RWPE1 (cell line): ENCODE results near the gene IQGAP3.
"Not testable (repeated sequence)": the region's sequence is repeated elsewhere in the genome, so short reads cannot be mapped to it uniquely, and the experiment has no call there.

Experiments used
- CTCF ChIA-PET: fragments of 350-600 bp; sonication (Branson Sonifier 250); formaldehyde crosslinking; extraction: SDS; loops from one replicate; lab custom pipeline; 2021; lab: Yijun Ruan, JAX
- POLR2A ChIA-PET: fragments of 400-600 bp; formaldehyde crosslinking; extraction: SDS; loops from one replicate; lab custom pipeline; 2020; ENCODE audit warnings: antibody characterized with exemption; ENCODE audit not compliant: low non-redundant PET; lab: Yijun Ruan, JAX
- DNase-seq: peaks from one replicate; pipeline ENCODE4 v3.0.0; 2012; ENCODE audit warnings: low spot score
- H3K27ac ChIP-seq: fragments of 450-650 bp; 2 replicates; pipeline ENCODE4 v1.5.1; 2017
- TF ChIP-seq, protein P1 (sequence below): fragments of 450-650 bp; conservative IDR thresholded peaks from 2 replicates; pipeline ENCODE4 v1.5.1; 2017; ENCODE audit warnings: low read depth, mild to moderate bottlenecking

IQGAP3 gene

DNA sequence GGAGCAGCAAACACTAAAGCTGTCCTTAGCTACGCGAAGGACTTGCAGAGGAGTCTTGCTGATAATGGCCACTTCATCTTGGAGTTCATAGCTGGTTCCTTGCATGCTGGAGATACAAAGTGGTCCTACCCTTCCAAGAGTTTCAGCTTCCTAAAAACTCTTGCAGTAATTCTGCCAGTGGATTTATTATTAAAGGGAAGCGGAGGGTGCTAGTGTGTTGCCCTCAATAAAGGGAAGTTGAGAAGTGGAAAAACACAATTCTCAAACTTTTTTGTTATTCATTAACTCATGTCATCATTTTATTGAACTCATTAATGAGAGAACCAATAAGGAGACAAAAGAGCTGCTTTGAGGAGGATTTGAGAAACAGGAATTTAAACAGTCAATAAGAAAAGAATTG is 40.3 kb upstream of the IQGAP3 start:
- TF ChIP-seq, protein P1, sequence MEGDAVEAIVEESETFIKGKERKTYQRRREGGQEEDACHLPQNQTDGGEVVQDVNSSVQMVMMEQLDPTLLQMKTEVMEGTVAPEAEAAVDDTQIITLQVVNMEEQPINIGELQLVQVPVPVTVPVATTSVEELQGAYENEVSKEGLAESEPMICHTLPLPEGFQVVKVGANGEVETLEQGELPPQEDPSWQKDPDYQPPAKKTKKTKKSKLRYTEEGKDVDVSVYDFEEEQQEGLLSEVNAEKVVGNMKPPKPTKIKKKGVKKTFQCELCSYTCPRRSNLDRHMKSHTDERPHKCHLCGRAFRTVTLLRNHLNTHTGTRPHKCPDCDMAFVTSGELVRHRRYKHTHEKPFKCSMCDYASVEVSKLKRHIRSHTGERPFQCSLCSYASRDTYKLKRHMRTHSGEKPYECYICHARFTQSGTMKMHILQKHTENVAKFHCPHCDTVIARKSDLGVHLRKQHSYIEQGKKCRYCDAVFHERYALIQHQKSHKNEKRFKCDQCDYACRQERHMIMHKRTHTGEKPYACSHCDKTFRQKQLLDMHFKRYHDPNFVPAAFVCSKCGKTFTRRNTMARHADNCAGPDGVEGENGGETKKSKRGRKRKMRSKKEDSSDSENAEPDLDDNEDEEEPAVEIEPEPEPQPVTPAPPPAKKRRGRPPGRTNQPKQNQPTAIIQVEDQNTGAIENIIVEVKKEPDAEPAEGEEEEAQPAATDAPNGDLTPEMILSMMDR: no peak
- no peak for DNase-seq
- ChIA-PET POLR2A (no interaction called here), CTCF (interaction anchor here (1.3 kb wide), 1 partner anchor 66 kb away, joined by 3 read pairs; no protein-coding TSS in a partner anchor)
- H3K27ac ChIP-seq: no peak overlapping the region

DNA sequence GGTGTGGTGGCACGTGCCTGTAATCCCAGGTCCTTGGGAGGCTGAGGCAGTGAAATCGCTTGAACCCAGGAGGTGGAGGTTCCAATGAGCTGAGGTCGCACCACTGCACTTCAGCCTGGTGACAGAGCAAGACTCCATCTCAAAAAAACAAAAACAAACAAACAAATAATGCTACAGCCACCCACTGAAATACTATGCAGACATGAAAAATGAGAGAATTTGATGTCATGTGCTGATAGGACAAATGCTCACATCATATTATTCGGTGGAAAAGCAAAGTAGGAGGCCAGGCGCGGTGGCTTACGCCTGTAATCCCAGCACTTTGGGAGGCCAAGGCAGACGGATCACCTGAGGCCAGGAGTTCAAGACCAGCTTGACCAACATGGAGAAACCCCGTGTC is 37.7 kb upstream of the IQGAP3 start:
- H3K27ac ChIP-seq, POLR2A ChIA-PET: not testable (repeated sequence)

DNA sequence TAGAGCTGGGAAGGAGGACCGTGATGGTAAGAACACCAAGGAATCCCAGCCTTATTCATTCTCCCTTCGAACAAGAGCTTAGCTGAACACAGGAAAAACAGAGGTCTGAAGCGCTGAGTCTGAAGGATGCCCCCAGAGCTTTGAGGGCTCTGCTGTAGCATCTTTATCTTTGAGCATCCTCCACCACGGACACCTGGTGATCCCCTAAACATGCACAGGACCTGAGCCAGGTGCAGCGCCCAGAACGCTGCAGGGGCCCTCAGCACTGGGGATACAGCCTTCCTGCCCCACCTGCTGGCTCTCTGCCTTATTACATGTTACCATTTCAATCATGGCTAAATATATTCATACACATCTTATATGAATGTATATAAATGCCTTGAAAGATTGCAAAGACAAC is 36.6 kb upstream of the IQGAP3 start:
- DNase-seq: peak; percentile 58
- no peak overlapping the region for H3K27ac ChIP-seq
- TF ChIP-seq, protein P1: peak; percentile 71
- CTCF ChIA-PET: interaction anchor here (0.6 to 1.8 kb wide), 11 partner anchors 8 to 223 kb away, joined by 3 to 11 read pairs (median 4); partner anchors contain the start of gene NAXE
- POLR2A ChIA-PET: no interaction called here

More for the DNA sequence above, 37.7 kb upstream of the IQGAP3 start:
- CTCF ChIA-PET, DNase-seq: not testable (repeated sequence)

DNA sequence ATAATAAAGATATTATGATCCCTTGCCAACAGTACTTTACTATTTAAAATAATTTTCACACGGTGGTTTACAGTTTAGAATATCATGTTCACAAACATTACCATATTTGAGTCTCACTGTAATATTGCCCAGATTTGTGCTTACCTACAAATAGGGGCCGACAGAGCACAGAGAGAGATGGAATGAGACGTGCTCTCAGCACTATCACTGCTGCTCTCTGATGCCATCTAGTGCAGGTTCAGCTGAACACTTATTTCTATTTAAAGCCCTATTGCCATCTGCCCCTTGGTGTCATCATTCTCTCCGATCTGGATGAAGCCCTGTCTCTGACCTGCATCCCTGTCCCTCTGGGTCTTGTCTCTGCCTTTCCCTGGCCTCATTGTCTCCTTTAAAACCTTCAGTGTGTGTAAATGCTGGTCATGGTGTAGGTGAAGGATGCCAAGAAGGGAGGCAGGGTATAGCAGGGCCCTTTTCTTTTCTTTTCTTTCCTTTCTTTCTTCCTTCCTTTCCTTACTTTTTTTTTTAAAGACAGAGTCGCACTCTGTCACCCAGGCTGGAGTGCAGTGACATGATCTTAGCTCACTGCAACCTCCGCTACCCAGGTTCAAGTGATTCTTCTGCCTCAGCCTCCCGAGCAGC is 35.8 kb upstream of the IQGAP3 start:
- TF ChIP-seq, protein P1: peak; percentile 87
- ChIA-PET POLR2A (interaction anchor here (0.6 kb wide), 1 partner anchor 17 kb away, joined by 3 read pairs; the partner anchor contains the start of gene NAXE), CTCF (interaction anchor here (0.6 to 1.8 kb wide), 18 partner anchors 9 to 223 kb away, joined by 3 to 11 read pairs (median 4); partner anchors contain the start of gene NAXE)
- no peak overlapping the region for H3K27ac ChIP-seq
- DNase-seq: peak; percentile 57

DNA sequence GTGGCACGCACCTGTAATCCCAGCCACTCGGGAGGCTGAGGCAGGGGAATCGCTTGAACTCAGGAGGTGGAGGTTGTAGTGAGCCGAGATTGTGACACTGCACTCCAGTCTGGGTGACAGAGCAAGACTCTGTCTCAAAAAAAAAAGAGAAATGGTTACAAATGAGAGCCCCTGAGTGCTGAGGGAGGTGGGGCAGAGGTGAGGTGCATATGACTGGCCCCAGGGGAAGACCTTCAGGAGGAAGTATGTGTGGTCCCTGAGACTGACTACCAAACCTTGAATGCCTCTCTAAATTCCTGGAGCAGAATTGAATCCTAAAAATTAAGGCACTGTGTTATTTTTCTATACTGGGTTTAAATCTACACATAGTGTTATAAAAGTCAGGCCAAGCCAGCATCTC is 35.0 kb upstream of the IQGAP3 start:
- CTCF ChIA-PET, POLR2A ChIA-PET, H3K27ac ChIP-seq, DNase-seq: not testable (repeated sequence)

DNA sequence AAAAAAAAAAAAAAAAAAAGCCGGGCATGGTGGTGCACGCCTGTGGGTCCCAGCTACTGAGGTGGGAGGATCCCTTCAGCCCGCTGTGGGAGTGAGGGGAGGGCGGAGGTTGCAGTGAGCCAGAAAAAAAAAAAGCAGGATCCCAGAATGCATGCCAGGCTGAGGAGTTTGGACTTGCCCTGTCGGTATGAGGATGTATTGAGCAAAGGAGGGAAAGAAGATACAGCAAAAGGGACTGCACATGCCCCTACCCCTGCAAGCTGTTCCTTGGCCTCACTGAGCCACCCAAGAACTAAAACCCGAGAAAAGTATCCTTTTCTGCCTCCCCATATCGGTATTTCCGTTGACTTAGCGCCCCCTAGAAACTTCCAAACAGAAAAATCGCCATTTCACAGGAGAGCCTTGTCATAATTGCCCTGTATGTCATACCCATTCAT is 30.2 kb upstream of the IQGAP3 start:
- ChIA-PET CTCF (interaction anchor here (0.5 to 1.1 kb wide), 2 partner anchors 100 to 797 kb away, joined by 3 read pairs; no protein-coding TSS in a partner anchor), POLR2A (interaction anchor here (0.6 to 0.9 kb wide), 2 partner anchors 11 to 1380 kb away, joined by 8 read pairs; partner anchors contain the start of gene NAXE)
- peak; percentile 62 for DNase-seq
- TF ChIP-seq, protein P1: peak; percentile 31
- H3K27ac ChIP-seq: peak overlapping the region; percentile 87

DNA sequence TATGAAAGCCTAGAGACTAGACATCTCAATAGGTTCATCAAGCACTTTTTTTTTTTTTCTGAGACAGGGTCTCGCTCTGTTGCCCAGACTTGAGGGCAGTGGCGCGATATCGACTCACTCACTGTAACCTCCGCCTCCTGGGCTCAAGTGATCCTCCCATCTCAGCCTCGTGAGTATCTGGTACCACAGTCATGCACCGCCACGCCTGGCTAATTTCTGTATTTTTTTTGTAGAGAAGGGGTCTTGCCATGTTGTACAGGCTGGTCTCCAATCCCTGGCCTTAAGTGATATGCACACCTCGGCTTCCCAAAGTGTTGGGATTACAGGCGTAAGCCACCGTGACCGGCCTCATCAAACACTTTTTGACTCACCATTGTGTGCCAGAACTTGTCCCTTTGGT is 29.5 kb upstream of the IQGAP3 start:
- TF ChIP-seq, protein P1: no peak
- ChIA-PET CTCF (interaction anchor here (0.7 to 1.1 kb wide), 2 partner anchors 16 to 99 kb away, joined by 3 read pairs; no protein-coding TSS in a partner anchor), POLR2A (interaction anchor here (0.9 kb wide), 1 partner anchor 10 kb away, joined by 8 read pairs; the partner anchor contains the start of gene NAXE)
- no peak for DNase-seq
- peak overlapping the region; percentile 87 for H3K27ac ChIP-seq
